Posterior cingulate gyrus (tissue), 11 donors: ENCODE measurements around the gene SLPI.

Experiments
- DNase-seq, 10 donors: peaks; one replicate each; pipeline versions ENCODE4 v3.0.0 to v3.0.0-alpha.2; 2020 to 2021; ENCODE audit warnings: mixed read lengths in 3 of 10
- intact Hi-C: fragments of 100-400 bp; cut with DNase I; formaldehyde crosslinking; loops from one replicate; pipeline ENCODE4 v1.15.1; 2023

Gene SLPI

DNA sequence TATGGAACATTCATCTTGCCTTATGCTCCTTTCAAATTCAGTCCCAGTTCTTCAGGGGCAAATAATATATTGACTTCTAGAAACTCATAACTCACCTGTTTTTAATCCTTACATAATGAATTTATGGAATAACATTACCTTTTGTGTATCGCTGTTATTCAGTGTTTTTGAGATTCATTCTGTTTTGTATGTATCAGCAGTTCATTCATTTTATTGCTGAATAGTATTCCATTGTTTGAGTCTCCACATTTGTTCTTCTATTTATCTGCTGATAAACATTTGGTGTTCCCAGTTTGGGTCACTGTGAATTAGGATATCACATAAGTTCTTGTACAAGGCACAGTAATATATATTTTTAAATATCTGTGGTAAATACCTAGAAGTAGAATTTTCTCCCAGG lies 28.1 kb downstream of the SLPI start:
- intact Hi-C loops: no loop called here
- no peak for DNase-seq

DNA sequence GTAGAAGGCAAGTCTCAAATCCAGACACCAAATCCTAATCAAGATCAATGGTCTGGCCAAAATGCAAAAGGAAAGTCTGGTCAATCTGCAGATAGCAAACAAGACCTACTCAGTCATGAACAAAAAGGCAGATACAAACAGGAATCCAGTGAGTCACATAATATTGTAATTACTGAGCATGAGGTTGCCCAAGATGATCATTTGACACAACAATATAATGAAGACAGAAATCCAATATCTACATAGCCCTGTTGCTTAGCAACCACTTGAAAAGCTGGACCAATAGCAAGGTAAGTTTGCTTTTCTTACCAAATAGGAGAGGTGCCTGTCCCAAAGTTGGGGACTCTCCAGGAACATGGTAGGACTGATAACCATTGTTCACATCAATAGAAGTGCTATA lies 31.2 kb downstream of the SLPI start:
- intact Hi-C loops: no loop called here
- no peak for DNase-seq

DNA sequence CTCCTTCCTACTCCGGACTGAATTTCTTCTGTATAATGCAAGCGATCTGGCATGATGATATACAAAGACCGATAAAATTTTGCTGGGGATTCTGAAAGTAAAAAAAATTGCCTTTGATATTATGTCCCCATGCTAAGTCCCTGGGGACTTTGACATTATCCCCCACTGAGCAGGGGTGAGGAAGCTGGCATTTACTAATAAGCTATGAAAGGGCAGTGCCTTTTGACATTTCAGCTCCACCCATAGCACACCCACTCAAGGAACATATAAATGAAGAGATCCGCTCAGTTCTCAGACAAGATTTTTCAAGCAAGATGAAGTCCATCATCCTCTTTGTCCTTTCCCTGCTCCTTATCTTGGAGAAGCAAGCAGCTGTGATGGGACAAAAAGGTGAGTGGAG lies 33.3 kb downstream of the SLPI start, which contains the start of gene SEMG2:
Gene SEMG2, plus strand, starts transcription at position 298 of the 400 bp plus-strand sequence. Its CDS starts 17 bp downstream, at position 315.
- intact Hi-C loops: no loop called here

DNA sequence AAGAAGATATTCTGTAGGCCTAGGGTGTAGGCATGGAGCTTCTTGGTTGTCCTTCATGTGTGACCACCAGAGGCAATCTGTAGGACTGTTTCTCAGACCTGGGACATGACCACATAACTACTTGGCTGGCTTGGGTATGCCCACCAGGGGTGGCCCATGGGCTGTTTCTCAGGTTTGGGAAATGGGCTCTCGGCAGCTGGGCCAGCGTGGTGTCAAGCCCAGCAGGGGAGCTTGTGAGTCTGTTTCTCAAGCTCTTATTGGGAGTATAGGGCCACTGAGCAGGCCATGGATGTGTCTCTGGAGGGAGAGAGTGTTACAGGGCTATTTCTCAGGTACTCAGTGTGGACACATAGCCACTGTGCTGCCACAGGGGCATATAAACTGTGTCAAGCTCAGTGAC lies 35.7 kb downstream of the SLPI start:
- intact Hi-C loops: no loop called here
- no peak for DNase-seq

More for the DNA sequence above, 33.3 kb downstream of the SLPI start, which contains the start of gene SEMG2:
- no peak for DNase-seq

DNA sequence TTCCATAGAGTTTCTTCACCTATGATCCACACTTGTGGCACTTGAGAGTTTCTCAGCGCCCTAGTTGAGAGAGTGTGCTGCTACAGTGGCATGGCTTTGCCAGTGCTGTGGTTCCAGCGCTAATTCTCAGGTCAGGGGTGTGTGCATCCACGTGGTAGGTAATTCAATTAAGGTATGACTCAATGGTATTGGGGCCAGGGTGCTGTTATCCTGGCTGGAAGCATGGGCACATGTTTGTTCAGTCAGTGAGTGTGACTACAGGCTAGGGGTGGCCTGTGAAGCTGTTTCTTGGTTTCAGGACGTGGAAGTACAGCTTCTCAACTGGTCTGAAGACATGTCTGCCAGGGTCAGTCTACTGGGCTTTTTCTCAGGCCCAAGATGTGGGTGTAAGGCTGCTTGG lies 36.2 kb downstream of the SLPI start:
- intact Hi-C loops: no loop called here
- DNase-seq: no peak

DNA sequence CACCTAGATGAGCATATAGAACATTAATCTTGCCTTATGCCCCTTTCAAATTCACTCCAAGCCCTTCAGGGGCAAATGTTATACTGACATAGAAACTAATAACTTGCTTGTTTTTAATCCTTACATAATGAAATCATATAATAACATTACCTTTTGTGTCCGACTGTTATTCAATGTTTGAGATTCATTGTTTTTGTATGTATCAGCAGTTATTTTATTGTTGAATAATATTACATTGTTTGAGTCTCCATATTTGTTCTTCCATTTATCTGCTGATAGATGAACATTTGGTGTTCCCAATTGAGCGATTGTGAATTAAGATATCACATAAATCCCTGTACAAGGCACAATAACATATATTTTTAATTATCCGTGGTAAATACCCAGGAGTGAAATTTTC lies 41.5 kb downstream of the SLPI start:
- DNase-seq: no peak
- intact Hi-C loops: no loop called here

DNA sequence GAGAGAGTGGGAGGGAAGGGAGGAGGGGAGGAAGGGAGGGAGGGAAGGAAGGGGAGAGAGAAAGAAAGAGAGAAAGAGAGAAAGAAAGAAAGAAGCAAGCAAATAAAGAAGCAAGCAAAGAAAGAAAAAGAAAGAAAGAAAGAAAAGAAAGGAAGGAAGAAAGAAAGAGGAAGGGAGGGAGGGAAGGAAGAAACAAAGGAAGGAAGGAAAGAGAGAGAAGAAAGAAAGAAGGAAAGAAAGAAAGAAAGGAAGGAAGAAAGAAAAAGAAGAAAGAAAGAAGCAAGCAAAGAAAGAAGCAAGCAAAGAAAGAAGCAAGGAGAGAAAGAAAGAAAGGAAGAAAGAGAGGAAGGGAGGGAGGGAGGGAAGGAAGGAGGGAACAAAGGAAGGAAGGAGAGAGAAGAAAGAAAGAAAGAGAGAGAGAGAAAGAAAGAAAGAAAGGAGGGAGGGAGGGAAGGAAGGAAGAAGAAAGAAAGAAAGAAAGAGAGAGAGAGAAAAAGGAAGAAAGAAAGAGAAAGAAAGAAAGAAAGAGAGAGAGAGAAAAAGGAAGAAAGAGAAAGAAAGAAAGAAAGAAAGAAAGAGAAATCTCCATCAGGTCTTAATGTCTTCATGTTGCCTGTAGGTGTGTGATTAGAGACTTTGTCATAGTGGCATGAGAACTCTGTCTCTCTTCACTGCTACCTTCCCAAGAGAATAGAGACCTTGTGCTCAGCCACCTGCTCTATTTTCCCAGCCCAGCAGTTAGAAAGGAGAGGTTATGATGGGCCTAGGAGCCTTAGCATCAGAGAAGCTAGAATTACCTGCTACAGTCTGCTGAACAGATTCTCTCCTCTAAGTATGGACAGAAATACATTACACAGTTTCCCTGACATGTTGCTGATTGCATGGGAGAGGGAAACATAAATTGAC lies 42.5 kb downstream of the SLPI start:
- DNase-seq: no peak

DNA sequence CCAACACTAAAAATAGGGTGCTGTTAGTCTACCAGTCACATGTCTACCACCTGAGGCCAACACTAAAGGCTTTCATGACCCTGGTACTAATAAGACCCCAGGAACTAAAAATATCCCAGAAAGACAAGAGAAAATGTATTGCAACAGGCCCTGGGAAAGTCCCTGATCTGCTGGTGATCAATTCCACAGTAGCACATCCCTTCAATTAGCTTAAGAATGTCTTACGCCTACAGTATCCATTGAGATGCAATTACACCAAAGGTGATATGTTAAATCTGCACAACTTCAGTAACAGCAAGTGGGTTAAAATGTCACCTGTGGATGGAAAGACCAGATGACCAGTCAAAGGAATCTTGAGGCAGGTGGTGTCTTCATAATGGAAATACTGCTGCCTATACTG lies 44.4 kb downstream of the SLPI start:
- intact Hi-C loops: no loop called here
- no peak for DNase-seq

More for the DNA sequence above, 42.5 kb downstream of the SLPI start:
- intact Hi-C loops: no loop called here

DNA sequence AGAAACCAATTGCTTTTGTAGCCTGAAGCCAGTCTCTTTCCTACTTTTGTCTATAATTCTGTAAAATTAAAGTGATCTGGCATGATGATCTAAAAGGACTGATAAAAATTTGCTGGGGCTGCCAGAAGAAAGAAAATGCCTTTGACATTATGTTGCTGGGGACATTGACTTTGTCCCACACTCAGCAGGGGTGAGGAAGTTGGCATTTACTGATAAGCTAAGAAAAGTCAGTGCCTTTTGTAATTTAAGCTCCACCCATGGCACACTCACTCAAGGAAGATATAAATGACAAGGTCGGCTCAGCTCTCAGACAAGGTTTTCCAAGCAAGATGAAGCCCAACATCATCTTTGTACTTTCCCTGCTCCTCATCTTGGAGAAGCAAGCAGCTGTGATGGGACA lies 47.6 kb downstream of the SLPI start, which contains the start of gene SEMG1:
Gene SEMG1, plus strand, starts transcription at position 309 of the 400 bp plus-strand sequence. Its CDS starts 21 bp downstream, at position 330.
- no peak for DNase-seq
- intact Hi-C loops: no loop called here
